Liver (tissue), 3 donors: ENCODE measurements around the gene SEMA3C.

Experiments used
- CTCF ChIP-seq: fragments of 150-350 bp; IDR thresholded peaks from 2 replicates; pipeline ENCODE4 v1.5.1; 2017; ENCODE audit warnings: improper control_type of control experiment, low read depth, low read length; ENCODE audit not compliant: missing input control
- REST ChIP-seq: IDR thresholded peaks from 2 replicates; pipeline ENCODE4 v1.6.1; 2016; ENCODE audit warnings: antibody characterized with exemption, mild to moderate bottlenecking
- RXRA ChIP-seq, 2 donors: IDR thresholded peaks; 2 replicates each; pipeline ENCODE4 v1.6.1; 2017 to 2018; ENCODE audit warnings: antibody characterized with exemption in 2 of 2, mild to moderate bottlenecking in 1 of 2
- ZBTB33 ChIP-seq: IDR thresholded peaks from 2 replicates; pipeline ENCODE4 v1.6.1; 2016; ENCODE audit warnings: antibody characterized with exemption
- donor health status: healthy.
- donor health status: healthy.

- TF ChIP-seq CTCF (no peak), ZBTB33 (no peak), REST (no peak), RXRA (IDR thresholded peaks at IDR 0.05) (no peak)
Observed at GRCh38 chr7:80869106-80869784, 49.6 kb downstream of the SEMA3C start.
